Measurements from ENCODE around the gene DIP2C.

Gene DIP2C

GRCh38 chr10:393787-394438 is 295.6 kb downstream of the DIP2C start:
- Histone ChIP-seq H3K4me2 (ENCODE audit: low read length) (no peak overlapping the region), H3K4me1 (ENCODE audit: control insufficient read depth, insufficient read depth, low read length) (peaks cover 13% of the 10 kb centered on the region), H3K36me3 (ENCODE audit: insufficient read depth, low read length) (peaks cover 16% of the 10 kb centered on the region), H3K9me3 (replicated peaks; ENCODE audit: low read length) (no peaks in the 10 kb centered on the region), H3K9ac (ENCODE audit: low read depth, low read length) (no peak overlapping the region), H3K4me3 (ENCODE audit: low read length) (no peak overlapping the region), H3K27me3 (ENCODE audit: control insufficient read depth, insufficient read depth, low read length) (no peaks in the 10 kb centered on the region)

DNA sequence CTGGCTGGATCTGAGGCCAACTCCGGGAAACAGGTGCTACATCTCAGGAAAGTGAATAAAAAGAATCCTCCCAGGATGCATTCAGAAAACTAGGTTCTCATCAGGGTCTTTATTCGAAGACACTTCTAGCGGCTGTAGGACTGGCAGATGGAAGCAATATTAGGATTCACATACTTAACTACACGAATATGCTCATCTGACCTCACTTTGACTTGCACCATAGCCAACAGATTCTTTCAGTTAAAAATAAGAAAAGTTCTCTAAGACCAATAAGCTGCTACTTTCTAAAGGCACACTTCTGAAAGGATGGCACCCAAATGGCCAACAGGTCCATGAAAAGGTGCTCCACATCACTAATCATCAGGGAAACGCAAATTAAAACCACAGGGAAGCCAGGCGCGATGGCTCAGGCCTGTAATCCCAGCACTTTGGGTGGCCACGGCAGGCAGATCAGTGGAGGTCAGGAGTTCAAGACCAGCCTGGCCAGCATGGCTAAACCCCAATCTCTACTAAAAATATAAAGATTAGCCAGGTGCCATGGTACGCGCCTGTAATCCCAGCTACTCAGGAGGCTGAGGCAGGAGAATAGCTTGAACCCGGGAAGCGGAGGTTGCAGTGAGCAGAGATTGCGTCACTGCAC is 296.2 kb downstream of the DIP2C start:
- no peak overlapping the region for H3K9ac ChIP-seq (ENCODE audit: low read depth, low read length)
- no peaks in the 10 kb centered on the region for H3K9me3 ChIP-seq (replicated peaks; ENCODE audit: low read length)
- H3K4me1 ChIP-seq (ENCODE audit: control insufficient read depth, insufficient read depth, low read length) = peaks cover 13% of the 10 kb centered on the region
- H3K27me3 ChIP-seq (ENCODE audit: control insufficient read depth, insufficient read depth, low read length) = no peaks in the 10 kb centered on the region
- H3K4me2 ChIP-seq (ENCODE audit: low read length) = no peak overlapping the region
- H3K4me3 ChIP-seq (ENCODE audit: low read length) = no peak overlapping the region
- H3K36me3 ChIP-seq (ENCODE audit: insufficient read depth, low read length) = peaks cover 19% of the 10 kb centered on the region

- H3K36me3 ChIP-seq (ENCODE audit: insufficient read depth, low read length) = peaks cover 23% of the 10 kb centered on the region
Measured at GRCh38 chr10:392705-393037, 296.8 kb downstream of the DIP2C start.

DNA sequence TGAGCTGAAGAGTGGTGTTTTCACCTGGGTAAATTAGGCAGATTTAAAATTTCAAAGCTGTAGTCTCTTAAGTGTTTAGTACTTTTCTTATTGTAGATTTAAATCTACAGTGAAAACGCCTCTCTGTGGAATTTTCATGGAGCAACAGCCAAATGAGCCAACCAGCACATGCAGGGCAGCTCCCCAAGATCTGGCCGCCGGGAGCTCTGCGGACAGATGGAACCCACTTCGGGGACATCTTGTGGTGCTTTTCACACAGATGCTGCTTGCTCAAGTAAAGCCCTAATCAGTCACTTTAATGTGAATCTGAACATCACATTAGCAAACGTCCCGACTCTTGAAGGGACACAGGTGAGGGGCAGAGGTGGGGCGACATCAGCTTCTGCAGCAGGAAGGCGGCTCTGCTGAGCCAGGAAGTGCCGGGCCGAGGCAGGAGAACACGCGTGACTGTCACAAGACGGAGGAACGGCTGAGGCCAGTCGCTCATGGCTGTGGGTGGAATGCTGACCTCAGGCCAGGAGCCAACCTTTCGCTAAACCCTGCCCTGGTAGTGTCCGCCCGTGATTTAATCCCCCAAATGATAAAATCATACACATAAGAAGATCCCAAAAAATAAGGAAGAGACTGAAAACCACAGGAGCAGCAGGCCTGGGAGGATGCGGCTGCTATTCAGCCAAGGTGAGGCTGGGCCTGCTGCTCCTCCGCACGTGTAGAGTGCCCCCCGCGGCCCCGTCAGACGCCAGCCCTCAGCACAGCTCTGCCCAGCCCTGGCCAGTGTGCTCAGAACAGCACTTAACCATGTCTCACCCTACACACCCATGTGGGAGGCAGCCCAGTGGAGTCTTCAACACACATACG is 297.4 kb downstream of the DIP2C start:
- Histone ChIP-seq H3K4me1 (ENCODE audit: control insufficient read depth, insufficient read depth, low read length) (peaks cover 13% of the 10 kb centered on the region), H3K9me3 (replicated peaks; ENCODE audit: low read length) (no peaks in the 10 kb centered on the region), H3K4me3 (ENCODE audit: low read length) (no peak overlapping the region), H3K36me3 (ENCODE audit: insufficient read depth, low read length) (peaks cover 23% of the 10 kb centered on the region), H3K9ac (ENCODE audit: low read depth, low read length) (no peak overlapping the region), H3K4me2 (ENCODE audit: low read length) (no peak overlapping the region), H3K27me3 (ENCODE audit: control insufficient read depth, insufficient read depth, low read length) (no peaks in the 10 kb centered on the region)

More at GRCh38 chr10:392705-393037, 296.8 kb downstream of the DIP2C start:
- Histone ChIP-seq H3K9ac (ENCODE audit: low read depth, low read length) (no peak overlapping the region), H3K9me3 (replicated peaks; ENCODE audit: low read length) (no peaks in the 10 kb centered on the region), H3K4me2 (ENCODE audit: low read length) (no peak overlapping the region), H3K4me3 (ENCODE audit: low read length) (no peak overlapping the region), H3K4me1 (ENCODE audit: control insufficient read depth, insufficient read depth, low read length) (peaks cover 13% of the 10 kb centered on the region), H3K27me3 (ENCODE audit: control insufficient read depth, insufficient read depth, low read length) (no peaks in the 10 kb centered on the region)

GRCh38 chr10:391305-391704 is 298.2 kb downstream of the DIP2C start:
- Histone ChIP-seq H3K9ac (ENCODE audit: low read depth, low read length) (no peak overlapping the region), H3K36me3 (ENCODE audit: insufficient read depth, low read length) (peaks cover 23% of the 10 kb centered on the region), H3K27me3 (ENCODE audit: control insufficient read depth, insufficient read depth, low read length) (no peaks in the 10 kb centered on the region), H3K4me2 (ENCODE audit: low read length) (no peak overlapping the region), H3K4me1 (ENCODE audit: control insufficient read depth, insufficient read depth, low read length) (peaks cover 13% of the 10 kb centered on the region), H3K4me3 (ENCODE audit: low read length) (no peak overlapping the region), H3K9me3 (replicated peaks; ENCODE audit: low read length) (no peaks in the 10 kb centered on the region)

DNA sequence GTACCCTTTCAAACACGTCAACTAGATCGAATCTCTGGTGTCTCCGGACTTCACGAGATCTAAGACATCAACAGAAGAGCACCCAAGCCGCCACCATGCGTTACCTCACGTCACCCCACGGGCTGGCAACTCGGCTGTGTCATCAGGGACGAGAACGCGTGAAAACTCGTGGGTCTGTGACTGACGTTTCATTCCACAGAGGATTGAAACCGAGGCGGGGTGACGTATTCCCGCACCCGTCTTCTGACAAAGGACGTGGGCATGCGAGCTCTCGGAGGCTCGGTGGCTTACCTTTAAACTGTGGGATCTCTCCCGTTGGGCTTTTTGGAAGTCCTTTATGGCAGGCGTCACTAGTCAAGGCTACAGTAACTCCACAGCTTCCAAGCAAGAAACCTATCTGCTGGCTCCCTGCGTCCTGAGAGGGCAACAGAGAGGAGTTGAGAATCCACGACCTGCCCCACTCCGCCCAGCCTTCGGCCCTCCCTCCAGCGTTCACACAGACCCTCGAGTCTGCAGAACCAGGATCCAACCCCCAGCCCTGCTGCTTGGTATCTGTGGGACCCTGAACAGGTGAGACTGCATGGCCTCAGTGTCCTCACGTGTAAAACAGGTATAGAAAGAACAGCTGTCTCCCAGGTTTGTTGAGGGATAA is 298.9 kb downstream of the DIP2C start:
- Histone ChIP-seq H3K9ac (ENCODE audit: low read depth, low read length) (no peak overlapping the region), H3K4me2 (ENCODE audit: low read length) (no peak overlapping the region), H3K4me1 (ENCODE audit: control insufficient read depth, insufficient read depth, low read length) (peaks cover 13% of the 10 kb centered on the region), H3K9me3 (replicated peaks; ENCODE audit: low read length) (no peaks in the 10 kb centered on the region), H3K27me3 (ENCODE audit: control insufficient read depth, insufficient read depth, low read length) (no peaks in the 10 kb centered on the region), H3K4me3 (ENCODE audit: low read length) (no peak overlapping the region), H3K36me3 (ENCODE audit: insufficient read depth, low read length) (peaks cover 23% of the 10 kb centered on the region)

- Histone ChIP-seq H3K27me3 (ENCODE audit: control insufficient read depth, insufficient read depth, low read length) (no peaks in the 10 kb centered on the region), H3K9me3 (replicated peaks; ENCODE audit: low read length) (no peaks in the 10 kb centered on the region), H3K36me3 (ENCODE audit: insufficient read depth, low read length) (peaks cover 23% of the 10 kb centered on the region), H3K4me1 (ENCODE audit: control insufficient read depth, insufficient read depth, low read length) (peaks cover 13% of the 10 kb centered on the region), H3K9ac (ENCODE audit: low read depth, low read length) (no peak overlapping the region), H3K4me3 (ENCODE audit: low read length) (no peak overlapping the region), H3K4me2 (ENCODE audit: low read length) (no peak overlapping the region)
Measured at GRCh38 chr10:389836-390448, 299.5 kb downstream of the DIP2C start.

- Histone ChIP-seq H3K4me1 (ENCODE audit: control insufficient read depth, insufficient read depth, low read length) (peaks cover 13% of the 10 kb centered on the region), H3K36me3 (ENCODE audit: insufficient read depth, low read length) (peaks cover 23% of the 10 kb centered on the region), H3K9me3 (replicated peaks; ENCODE audit: low read length) (no peaks in the 10 kb centered on the region), H3K4me2 (ENCODE audit: low read length) (no peak overlapping the region), H3K4me3 (ENCODE audit: low read length) (no peak overlapping the region), H3K9ac (ENCODE audit: low read depth, low read length) (no peak overlapping the region), H3K27me3 (ENCODE audit: control insufficient read depth, insufficient read depth, low read length) (no peaks in the 10 kb centered on the region)
Measured at GRCh38 chr10:389261-389790, 300.1 kb downstream of the DIP2C start.

- peaks cover 26% of the 10 kb centered on the region for H3K36me3 ChIP-seq (ENCODE audit: insufficient read depth, low read length)
Measured at GRCh38 chr10:388661-389045, 300.8 kb downstream of the DIP2C start.

GRCh38 chr10:387909-388660 is 301.4 kb downstream of the DIP2C start:
- H3K4me1 ChIP-seq (ENCODE audit: control insufficient read depth, insufficient read depth, low read length) = peaks cover 13% of the 10 kb centered on the region
- H3K27me3 ChIP-seq (ENCODE audit: control insufficient read depth, insufficient read depth, low read length) = no peaks in the 10 kb centered on the region
- peaks cover 29% of the 10 kb centered on the region for H3K36me3 ChIP-seq (ENCODE audit: insufficient read depth, low read length)
- no peak overlapping the region for H3K9ac ChIP-seq (ENCODE audit: low read depth, low read length)
- no peak overlapping the region for H3K4me2 ChIP-seq (ENCODE audit: low read length)
- H3K9me3 ChIP-seq (replicated peaks; ENCODE audit: low read length) = no peaks in the 10 kb centered on the region
- H3K4me3 ChIP-seq (ENCODE audit: low read length) = no peak overlapping the region

More at GRCh38 chr10:388661-389045, 300.8 kb downstream of the DIP2C start:
- Histone ChIP-seq H3K9me3 (replicated peaks; ENCODE audit: low read length) (no peaks in the 10 kb centered on the region), H3K9ac (ENCODE audit: low read depth, low read length) (no peak overlapping the region), H3K4me2 (ENCODE audit: low read length) (no peak overlapping the region), H3K4me1 (ENCODE audit: control insufficient read depth, insufficient read depth, low read length) (peaks cover 13% of the 10 kb centered on the region), H3K27me3 (ENCODE audit: control insufficient read depth, insufficient read depth, low read length) (no peaks in the 10 kb centered on the region), H3K4me3 (ENCODE audit: low read length) (no peak overlapping the region)
